ENCODE measurements around the gene TIGD7. TPM values are rescaled to one million over a fixed set of nuclear protein-coding genes. Genes with fewer than 3 reads are reported as not detected.

TIGD7 gene
- total and polyA plus RNA-seq, 12 donors, result 2.1 to 8.7 (median 4.5) TPM

DNA sequence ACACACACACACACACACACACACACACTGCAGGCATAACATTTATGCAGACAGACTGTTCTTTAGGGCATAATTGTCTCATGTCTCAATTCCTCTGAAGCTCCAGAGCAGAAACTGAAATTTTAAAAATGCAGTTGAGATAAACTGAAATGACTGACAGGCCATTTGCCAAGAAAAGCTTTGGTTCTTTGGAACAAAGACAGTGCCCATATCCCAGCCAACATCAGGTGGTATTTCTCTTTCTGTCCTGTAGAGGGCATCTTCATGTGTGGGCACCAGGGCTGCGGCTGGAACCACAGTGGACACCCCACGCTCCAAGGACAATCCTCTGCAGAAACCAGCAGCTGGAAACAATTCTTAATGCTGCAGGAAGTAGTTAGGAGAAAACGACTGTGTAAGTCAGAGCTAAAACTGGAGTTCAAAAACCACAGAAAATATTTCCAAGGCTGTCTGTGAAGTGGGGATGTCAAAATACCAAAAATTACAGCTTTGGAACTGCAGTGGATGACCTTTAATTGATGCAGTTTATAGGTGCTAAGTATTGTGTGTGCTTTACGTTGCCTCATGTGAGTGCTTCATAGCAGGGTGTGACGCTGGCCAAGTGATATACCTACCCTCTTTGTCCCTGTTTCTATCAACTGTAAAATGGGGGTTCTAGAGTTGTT lies 38.2 kb downstream of the TIGD7 start:
- Histone ChIP-seq H3K27ac (peak overlapping the region in 1 of 5 donors; percentile 3), H3K36me3 (replicated peaks in 1 of 2) (no peaks in the 10 kb centered on the region), H3K9me3 (replicated peaks in 1 of 3) (no peaks in the 10 kb centered on the region), H3K4me1 (replicated peaks in 1 of 2) (peaks cover 0 to 22% of the 10 kb centered on the region in 2 donors), H3K4me3 (no peak overlapping the region), H3K27me3 (no peaks in the 10 kb centered on the region)
- intact Hi-C loops (cut with DNase I), result loop anchor here in 1 of 2 donors (10.0 kb wide), 1 partner anchor 228 kb away; the partner anchor contains the start of gene C16orf90
- DNase-seq, result peak; percentile 31 to 74 (median 64)
- WGBS, 4 donors, result 35 to 48% (median 41%) methylated on average over 5 of the region's 5 CpGs
- no peak for TF ChIP-seq POLR2A (IDR thresholded peaks at IDR 0.05)
- TF ChIP-seq, protein P1, sequence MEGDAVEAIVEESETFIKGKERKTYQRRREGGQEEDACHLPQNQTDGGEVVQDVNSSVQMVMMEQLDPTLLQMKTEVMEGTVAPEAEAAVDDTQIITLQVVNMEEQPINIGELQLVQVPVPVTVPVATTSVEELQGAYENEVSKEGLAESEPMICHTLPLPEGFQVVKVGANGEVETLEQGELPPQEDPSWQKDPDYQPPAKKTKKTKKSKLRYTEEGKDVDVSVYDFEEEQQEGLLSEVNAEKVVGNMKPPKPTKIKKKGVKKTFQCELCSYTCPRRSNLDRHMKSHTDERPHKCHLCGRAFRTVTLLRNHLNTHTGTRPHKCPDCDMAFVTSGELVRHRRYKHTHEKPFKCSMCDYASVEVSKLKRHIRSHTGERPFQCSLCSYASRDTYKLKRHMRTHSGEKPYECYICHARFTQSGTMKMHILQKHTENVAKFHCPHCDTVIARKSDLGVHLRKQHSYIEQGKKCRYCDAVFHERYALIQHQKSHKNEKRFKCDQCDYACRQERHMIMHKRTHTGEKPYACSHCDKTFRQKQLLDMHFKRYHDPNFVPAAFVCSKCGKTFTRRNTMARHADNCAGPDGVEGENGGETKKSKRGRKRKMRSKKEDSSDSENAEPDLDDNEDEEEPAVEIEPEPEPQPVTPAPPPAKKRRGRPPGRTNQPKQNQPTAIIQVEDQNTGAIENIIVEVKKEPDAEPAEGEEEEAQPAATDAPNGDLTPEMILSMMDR (IDR thresholded peaks at IDR 0.05), result peak; percentile 20 to 65 (median 56)

DNA sequence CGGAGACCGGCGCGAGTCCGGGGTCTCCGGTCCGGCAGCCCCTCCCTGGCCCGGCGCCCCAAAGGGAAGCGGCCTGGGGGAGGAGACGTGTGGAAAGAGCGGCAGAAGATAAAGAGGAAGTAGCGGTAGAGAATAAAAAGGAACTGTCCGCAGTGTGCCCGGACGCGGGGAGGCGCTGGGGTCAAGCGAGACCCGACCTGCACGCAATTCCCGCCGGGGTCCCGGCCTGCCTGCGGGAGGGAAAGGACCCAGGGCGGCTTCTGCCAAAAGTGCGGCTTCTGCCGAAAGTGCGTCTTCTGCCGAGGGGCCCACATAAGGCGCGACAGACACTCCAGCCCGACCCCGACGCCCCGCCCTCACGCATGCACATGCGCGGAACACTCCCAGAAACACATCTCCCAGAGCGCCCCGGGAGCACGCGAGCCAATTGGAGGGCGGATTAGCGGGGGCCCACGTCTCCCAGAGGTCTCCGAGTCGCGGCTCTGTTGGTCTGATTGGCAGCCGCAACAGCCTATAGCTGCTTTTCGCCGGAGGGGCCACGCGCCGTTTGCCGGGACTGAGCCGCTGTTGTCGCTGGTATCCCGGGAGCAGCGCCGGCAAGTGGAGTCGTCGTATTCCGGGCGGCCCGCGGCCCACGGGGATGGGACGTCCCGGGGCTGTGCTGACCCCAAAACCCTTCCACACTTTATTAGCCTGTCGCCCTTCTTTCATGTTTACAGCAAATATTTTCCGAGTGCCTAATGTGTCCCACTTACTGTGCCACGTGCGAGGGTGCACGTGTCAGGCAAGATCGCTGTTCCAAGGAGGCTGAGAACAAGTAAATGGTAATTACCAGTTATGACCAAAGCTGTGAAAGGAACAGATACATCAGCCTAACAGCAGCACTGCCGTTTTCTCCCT lies 40.8 kb downstream of the TIGD7 start:
- Histone ChIP-seq H3K27me3 (no peaks in the 10 kb centered on the region), H3K27ac (peak overlapping the region; percentile 94 to 98 (median 95)), H3K36me3 (replicated peaks in 1 of 2) (no peaks in the 10 kb centered on the region), H3K9me3 (replicated peaks in 1 of 3) (no peaks in the 10 kb centered on the region), H3K4me1 (replicated peaks in 1 of 2) (peaks cover 0 to 22% of the 10 kb centered on the region in 2 donors), H3K4me3 (peak overlapping the region; percentile 42 to 83 (median 76))
- TF ChIP-seq, protein P1 (IDR thresholded peaks at IDR 0.05), result peak in 3 of 6 experiments; percentile 21 to 40 (median 25)
- peak in 1 of 2 donors; percentile 84 for TF ChIP-seq POLR2A (IDR thresholded peaks at IDR 0.05)
- WGBS, 4 donors, result 1 to 2% (median 1%) methylated on average over 38 to 77 of the region's 77 CpGs
- peak; percentile 98 to 99 (median 98) for DNase-seq
- intact Hi-C loops (cut with DNase I), result loop anchor here in 1 of 2 donors (10.0 kb wide), 1 partner anchor 230 kb away; the partner anchor contains the start of gene C16orf90

DNA sequence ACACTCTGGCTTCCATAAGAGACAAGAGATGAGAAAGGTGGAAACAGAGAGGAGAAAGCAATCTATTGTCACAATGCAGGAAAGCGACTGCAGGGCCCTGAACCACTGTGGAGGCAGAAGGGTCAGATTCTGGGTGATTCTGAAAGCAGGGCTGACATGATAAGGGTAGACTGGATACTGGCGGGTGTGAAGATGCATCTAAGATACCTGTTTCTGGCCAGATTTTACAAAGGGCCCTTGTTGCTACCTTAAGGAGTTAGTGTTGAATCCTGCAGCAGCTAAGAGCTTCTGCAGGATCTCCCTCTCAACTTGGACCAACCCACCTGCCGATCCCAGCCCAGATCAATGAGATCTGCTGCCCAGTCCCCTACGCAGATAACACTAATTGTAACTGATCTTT lies 42.7 kb downstream of the TIGD7 start:
- intact Hi-C loops (cut with DNase I), result loop anchor here in 1 of 2 donors (10.0 kb wide), 1 partner anchor 232 kb away; the partner anchor contains the start of gene C16orf90
- WGBS, 4 donors, result 92 to 97% (median 96%) methylated on average over 4 of the region's 4 CpGs
- Histone ChIP-seq H3K9me3 (replicated peaks in 1 of 3) (no peaks in the 10 kb centered on the region), H3K4me1 (replicated peaks in 1 of 2) (peaks cover 0 to 22% of the 10 kb centered on the region in 2 donors), H3K4me3 (no peak overlapping the region), H3K27ac (no peak overlapping the region), H3K36me3 (replicated peaks in 1 of 2) (no peaks in the 10 kb centered on the region), H3K27me3 (no peaks in the 10 kb centered on the region)
- TF ChIP-seq POLR2A (IDR thresholded peaks at IDR 0.05), result no peak
- TF ChIP-seq, protein P1 (IDR thresholded peaks at IDR 0.05), result no peak
- no peak for DNase-seq

DNA sequence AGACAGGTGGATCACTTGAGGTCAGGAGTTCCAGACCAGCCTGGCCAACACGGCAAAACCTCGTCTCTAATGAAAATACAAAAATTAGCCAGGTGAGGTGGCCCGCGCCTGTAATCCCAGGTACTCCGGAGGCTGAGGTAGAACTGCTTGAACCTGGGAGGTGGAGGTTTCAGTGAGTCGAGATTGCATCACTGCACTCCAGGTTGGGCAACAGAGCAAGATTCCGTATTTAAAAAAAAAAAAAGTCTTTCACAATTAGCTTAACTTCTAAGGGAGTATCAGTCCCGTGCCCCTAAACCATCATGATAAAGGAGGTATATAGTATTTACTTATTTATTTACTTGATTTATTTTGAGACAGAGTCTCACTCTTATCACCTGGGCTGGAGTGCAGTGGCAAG lies 45.4 kb downstream of the TIGD7 start:
- H3K36me3 ChIP-seq (replicated peaks in 1 of 2), result no peaks in the 10 kb centered on the region
- no peak overlapping the region for H3K4me3 ChIP-seq
- TF ChIP-seq POLR2A (IDR thresholded peaks at IDR 0.05), result no peak
- TF ChIP-seq, protein P1 (IDR thresholded peaks at IDR 0.05), result no peak
- no peaks in the 10 kb centered on the region for H3K9me3 ChIP-seq (replicated peaks in 1 of 3)
- WGBS, 4 donors, result 73 to 82% (median 75%) methylated on average over 8 of the region's 8 CpGs
- intact Hi-C loops (cut with DNase I), result loop anchor here in 1 of 2 donors (10.0 kb wide), 1 partner anchor 235 kb away; the partner anchor contains the start of gene C16orf90
- H3K27ac ChIP-seq, result no peak overlapping the region
- H3K27me3 ChIP-seq, result peaks cover 3% of the 10 kb centered on the region
- DNase-seq, result no peak
- peaks cover 0 to 2% of the 10 kb centered on the region in 2 donors for H3K4me1 ChIP-seq (replicated peaks in 1 of 2)
